Skeletal muscle cell (primary cell): Measurements from ENCODE around the gene LRRC14B.
"Not testable (repeated sequence)": the region's sequence is repeated elsewhere in the genome, so short reads cannot be mapped to it uniquely, and the experiment has no call there.

ENCODE experiments used
- DNase-seq: peaks from one replicate; pipeline ENCODE4 v3.0.0-alpha.2; 2010; ENCODE audit warnings: low read depth
- H3K4me3 ChIP-seq: 2 replicates; pipeline ENCODE4 v1.5.1; 2011; ENCODE audit warnings: low read depth, mild to moderate bottlenecking, control low read depth, low read length, moderate library complexity

LRRC14B gene

DNA sequence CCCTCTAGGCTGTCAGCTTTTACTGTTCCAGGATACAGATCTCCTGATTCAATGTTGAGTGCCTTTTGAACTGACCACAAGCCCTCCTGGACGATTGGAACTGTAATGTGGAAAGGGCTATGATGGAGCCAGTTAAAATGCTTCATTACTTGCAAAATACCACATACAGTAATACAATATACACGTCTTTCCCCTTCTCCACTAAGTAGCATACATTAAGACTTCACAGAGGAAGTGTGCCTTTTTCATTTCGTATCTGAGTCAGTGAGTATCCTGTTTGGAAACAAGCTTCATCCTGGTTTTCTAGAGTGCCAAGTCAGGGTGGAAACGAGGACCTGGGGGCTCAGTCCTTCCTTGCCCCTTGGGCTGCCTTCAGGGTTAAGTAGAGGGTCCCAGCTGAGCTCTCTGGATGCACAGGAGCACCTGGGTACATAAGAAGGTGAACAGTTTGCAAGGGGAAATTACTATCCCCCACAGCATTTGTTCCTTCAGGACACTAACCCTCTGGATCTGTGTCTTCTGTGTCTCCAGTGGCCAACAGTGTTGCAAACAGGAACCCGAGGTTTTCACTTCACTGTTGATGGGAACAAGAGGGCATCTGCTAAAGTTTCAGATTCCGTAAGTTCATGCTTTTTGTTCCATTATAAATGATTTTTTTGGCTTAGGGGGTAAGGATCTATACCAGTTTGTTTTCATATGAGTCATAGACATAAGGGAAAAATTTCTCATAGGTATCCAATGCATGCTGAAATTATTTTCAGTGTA is 31.8 kb downstream of the LRRC14B start:
- not testable (repeated sequence) for DNase-seq, H3K4me3 ChIP-seq

DNA sequence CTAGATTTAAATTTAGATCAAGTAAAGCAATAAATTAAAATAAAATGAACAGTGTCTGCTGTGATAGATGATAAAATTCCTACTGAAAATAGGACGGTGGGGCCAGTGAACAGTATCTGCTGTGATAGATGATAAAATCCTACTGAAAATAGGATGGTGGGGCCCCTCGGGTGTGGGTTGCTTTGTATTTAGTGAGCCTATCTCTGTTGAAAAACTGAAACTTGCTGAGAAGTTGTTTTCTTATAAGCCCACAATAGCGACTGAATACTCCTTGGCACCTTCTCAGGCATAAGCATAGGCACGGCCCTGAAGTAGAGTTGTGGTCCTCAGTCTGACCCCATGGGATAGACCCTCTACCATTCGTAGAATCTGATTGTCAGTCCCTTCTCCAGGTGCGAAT is 32.5 kb downstream of the LRRC14B start:
- no peak overlapping the region for H3K4me3 ChIP-seq
- DNase-seq, result no peak

DNA sequence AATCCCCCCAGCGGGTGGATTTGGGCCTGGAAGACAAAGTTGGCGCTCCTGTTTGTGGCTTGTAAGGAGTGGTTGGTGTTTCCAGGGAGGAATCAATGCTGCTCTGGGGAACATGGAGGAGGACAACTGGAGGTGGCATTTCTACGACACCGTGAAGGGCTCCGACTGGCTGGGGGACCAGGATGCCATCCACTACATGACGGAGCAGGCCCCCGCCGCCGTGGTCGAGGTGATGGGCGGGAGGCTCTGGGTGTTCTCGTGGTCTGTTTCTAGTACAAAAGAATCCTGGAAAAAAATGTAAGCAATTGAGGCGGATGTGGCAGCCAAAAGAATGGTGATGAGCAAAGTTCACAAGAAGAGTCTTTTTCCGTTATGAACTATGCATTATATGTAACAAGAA is 34.0 kb downstream of the LRRC14B start:
- DNase-seq, result no peak

DNA sequence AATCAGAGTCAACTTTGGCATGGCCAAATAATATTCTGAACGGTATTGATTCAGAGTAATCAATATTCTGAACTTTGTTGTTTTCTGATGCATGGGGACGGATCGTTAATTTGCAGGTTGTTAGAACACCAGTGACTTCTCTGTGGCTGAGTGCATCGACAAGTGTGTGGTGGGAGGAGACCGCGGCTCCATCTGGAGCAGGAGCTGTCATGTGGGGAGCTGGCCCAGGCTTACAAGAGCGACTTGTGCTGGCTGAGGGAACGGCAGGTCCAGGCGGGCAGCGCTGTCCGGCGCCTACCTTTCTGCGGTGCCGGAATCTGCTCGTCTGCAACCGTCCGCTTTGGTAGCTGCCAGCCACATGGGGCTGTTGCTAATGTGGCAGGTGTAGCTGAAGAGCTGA is 36.1 kb downstream of the LRRC14B start:
- H3K4me3 ChIP-seq, DNase-seq: not testable (repeated sequence)

More for the DNA sequence above, 34.0 kb downstream of the LRRC14B start:
- no peak overlapping the region for H3K4me3 ChIP-seq

DNA sequence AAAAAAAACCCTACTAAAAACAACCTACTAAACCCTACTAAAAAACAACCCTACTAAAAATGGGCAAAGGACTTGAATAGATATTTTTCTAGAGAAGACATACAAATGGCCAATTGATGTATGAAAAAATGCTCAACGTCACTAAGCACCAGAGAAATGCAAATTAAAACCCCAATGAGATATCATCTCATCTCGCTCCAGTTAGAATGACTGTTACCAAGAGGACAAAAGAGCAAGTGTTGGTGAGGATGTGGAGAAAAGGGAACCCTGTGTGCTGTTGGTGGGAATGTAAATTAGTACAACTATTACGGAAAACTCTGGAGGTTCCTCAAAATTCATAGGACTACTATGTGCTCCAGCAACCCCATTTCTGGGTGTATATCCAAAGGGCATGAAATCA is 37.6 kb downstream of the LRRC14B start:
- H3K4me3 ChIP-seq, result no peak overlapping the region
- no peak for DNase-seq

DNA sequence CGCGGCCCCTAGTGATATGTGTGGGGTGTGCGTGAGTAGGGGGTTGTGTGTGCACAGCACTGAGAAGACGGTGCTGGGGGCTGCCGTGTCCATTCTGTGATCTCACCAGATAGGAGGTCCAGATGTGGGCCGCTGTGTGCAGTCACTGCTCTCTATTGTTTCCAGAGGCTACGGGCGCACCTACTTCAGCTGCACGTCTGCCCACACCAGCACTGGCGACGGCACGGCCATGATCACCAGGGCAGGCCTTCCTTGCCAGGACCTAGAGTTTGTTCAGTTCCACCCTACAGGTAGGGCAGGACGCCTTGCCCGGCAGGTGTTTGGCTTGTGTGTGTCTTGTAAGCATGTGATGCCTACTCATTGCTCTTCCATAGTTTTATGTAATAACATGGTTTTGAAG is 39.4 kb downstream of the LRRC14B start:
- DNase-seq, result no peak
- H3K4me3 ChIP-seq, result no peak overlapping the region

DNA sequence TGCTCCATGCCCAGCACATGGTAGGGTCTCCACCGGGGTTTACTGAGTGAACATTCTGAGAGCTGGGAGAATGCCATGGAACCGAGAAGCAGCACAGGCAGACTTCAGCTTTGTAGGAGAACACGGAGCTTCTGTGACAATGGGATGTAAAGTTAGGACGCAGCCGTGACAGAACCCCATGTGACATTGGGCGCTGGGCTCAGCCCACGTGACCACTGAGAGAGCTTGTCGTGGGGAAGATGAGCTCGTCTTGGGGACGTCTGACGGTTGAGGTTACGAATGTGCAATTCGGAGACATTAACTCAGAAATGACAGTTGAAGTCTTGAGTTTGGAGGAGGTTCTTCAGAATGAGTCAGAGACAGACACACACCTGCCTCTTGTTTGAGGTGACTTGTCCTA is 40.4 kb downstream of the LRRC14B start:
- DNase-seq, result no peak
- no peak overlapping the region for H3K4me3 ChIP-seq

DNA sequence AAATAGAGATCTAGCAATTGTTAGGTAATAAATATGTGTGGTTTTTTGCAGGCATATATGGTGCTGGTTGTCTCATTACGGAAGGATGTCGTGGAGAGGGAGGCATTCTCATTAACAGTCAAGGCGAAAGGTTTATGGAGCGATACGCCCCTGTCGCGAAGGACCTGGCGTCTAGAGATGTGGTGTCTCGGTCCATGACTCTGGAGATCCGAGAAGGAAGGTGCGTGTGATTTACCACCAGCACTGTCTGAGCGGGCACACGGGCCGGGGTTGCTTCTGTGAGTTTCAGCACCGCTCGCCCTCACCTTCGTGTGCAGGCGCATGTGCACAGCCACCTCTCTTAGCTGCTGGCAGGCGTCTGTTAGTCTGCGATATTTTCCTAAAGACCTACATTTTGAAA is 42.1 kb downstream of the LRRC14B start:
- not testable (repeated sequence) for DNase-seq, H3K4me3 ChIP-seq

DNA sequence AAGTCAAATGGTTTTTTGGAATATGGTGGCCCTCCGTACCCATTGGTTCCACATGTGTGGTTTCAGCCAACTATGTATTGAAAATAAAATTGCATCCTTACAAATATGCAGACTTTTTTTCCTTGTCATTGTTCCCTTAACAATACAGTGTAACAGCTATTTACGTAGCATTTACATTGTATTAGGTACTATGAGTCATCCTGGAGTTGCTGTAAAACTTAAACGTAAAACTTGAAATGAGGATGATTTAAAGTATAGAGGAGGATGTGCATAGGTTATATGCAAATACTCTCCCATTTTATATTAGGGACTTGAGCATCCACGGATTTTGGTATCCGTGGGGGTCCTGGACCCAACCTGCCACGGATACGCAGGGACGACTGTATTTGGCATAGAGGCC is 43.2 kb downstream of the LRRC14B start:
- no peak for DNase-seq
- no peak overlapping the region for H3K4me3 ChIP-seq

DNA sequence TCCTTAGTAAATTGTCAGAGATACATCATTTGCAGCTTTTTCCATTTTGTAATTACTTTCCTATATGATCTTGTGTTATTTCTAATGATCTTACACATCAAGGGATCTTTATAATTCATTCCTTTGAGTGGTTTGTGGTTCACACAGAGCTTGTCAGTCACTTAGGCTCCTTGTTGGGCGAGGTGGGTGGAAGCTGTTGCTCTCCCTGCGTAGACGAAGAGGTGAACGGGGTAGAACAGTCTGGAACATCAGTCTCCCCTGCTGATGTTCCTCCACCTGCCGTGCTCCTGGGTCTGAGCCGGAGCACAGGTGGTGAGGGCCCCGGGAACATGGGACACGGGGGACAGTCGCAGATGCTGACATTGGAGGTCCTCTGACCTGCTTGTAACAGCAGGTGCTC is 44.2 kb downstream of the LRRC14B start:
- not testable (repeated sequence) for H3K4me3 ChIP-seq, DNase-seq

DNA sequence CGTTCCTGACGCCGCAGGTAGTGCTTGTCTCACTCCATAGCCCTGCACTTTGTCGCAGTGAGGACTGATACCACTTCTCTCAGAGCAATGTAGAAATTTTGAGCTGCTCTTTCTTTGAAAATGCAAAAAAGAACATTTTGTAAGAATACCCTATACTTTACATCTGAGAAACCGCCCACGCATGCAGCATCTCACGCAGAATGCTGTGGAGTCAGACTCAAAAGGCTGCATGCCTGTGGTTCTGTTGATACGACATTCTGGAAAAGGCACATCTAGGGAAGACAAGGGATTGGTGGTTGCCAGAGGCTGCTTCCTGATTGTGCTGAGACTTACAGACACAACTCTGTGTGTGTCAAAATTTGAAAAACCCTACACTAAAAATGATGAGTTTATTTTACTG is 46.6 kb downstream of the LRRC14B start:
- not testable (repeated sequence) for H3K4me3 ChIP-seq, DNase-seq

DNA sequence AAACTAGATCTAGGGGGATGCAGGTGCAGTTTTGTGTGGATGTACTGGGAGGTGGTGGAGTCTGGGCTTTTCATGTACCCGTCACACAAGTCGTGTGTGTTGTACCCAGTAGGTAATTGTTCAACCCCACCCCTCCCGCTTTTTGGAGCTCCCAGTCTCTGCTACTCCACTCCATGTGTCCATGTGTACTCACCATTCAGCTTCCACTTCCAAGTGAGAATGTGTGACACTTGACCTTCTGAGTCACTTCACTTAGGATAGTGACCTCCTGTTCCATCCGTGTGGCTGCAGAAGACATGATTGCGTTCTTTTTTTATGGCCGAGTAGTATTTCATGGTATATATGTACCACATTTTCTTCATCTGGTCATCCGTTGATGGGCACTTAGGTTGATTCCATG is 49.3 kb downstream of the LRRC14B start:
- not testable (repeated sequence) for H3K4me3 ChIP-seq, DNase-seq

DNA sequence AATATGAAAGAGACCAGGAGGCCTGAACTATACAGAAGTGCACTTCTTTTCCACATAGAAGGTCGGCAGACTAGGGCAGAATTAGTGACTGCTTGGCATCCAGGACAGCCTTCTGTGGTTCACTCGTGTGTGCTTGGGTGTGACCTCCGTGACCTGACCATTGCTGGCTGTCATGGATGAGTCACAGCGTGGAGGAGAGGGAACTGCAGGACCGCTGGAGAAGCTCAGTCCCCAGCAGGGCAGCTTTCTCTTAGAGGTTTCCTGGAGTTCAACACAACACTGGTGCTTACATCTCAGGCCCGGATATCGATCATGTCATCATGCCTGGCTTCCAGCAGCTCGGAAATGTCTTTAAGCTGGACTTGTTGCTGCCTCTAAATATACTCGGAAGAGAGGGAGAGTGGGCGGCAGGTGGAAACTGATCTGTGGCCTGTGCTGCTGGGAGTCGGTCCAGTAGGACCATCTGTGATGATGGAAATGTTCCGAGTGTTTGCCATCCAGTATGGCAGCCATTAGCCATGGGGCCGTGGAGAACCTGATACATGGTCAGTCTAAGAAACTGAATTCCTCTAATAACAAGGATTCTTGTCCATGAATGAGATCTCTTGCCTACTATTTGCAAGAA is 49.9 kb downstream of the LRRC14B start:
- not testable (repeated sequence) for DNase-seq, H3K4me3 ChIP-seq

DNA sequence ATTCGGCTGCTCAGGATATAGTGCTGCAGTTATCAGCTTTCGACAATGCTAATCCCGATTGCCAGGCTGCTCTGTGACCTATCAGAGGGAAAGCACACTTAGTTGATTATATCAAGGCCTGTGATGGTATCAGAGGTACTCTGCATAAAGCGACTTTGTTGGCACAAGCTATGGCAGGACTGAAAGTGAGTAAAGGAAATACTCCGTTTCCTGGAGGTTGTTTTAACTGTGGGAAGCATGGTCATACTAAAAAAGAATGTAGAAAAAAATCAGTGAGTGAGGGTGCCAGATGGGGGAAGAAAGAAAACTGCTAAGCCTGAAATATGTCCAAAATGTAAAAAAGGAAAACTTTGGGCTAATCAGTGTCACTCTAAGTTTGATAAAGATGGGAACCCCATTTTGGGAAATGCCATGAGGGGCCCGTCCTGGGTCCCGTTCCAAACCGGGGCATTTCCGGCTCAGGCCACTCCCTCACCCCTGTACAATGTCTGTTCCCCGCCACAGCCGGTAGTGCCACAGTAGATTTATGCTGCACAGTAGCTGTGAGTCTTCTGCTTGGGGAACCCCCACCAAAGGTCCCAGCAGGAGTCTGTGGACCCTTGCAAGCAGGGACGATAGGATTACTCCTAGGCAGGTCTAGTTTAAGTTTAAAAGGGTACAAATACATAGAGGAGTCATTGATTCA is 52.5 kb downstream of the LRRC14B start:
- not testable (repeated sequence) for DNase-seq, H3K4me3 ChIP-seq

DNA sequence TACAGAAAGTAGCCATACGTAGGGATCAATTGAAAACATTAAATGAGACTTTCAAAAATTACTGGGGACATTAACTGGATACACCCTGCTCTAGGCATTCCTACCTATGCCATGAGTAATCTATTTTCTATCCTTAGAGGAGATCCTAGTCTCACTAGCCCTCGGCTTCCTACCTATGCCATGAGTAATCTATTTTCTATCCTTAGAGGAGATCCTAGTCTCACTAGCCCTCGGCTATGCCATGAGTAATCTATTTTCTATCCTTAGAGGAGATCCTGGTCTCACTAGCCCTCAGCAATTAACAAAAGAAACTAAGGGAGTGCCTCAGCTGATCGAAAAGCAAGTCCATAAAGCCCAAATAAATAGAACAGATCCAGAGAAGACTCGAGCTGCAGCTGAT is 54.4 kb downstream of the LRRC14B start:
- not testable (repeated sequence) for DNase-seq, H3K4me3 ChIP-seq
